Chondrocyte (in vitro differentiated cells): Measurements from ENCODE around the gene ACAP3. TPM values are rescaled to one million over a fixed set of nuclear protein-coding genes. Genes with fewer than 3 reads are reported as not detected.

Experiments used
- DNase-seq: peaks from one replicate; pipeline ENCODE4 v3.0.0; 2021; ENCODE audit warnings: mixed read lengths, low spot score
- H3K27ac Mint-ChIP-seq: one replicate; pipeline ENCODE4 v1.8.0; 2021; ENCODE audit warnings: mild to moderate bottlenecking, moderate library complexity, mixed read lengths; ENCODE audit not compliant: unreplicated experiment
- H3K27me3 Mint-ChIP-seq: 2 replicates; pipeline ENCODE4 v1.8.0; 2021; ENCODE audit warnings: low read depth, mixed read lengths
- H3K36me3 Mint-ChIP-seq: 2 replicates; pipeline ENCODE4 v1.8.0; 2021; ENCODE audit warnings: low read depth, mixed read lengths
- H3K4me1 Mint-ChIP-seq: 2 replicates; pipeline ENCODE4 v1.8.0; 2021; ENCODE audit warnings: low read depth, mild to moderate bottlenecking, mixed read lengths
- H3K4me3 Mint-ChIP-seq: one replicate; pipeline ENCODE4 v1.8.0; 2021; ENCODE audit warnings: mild to moderate bottlenecking, moderate library complexity, mixed read lengths; ENCODE audit not compliant: unreplicated experiment
- H3K9me3 Mint-ChIP-seq: 2 replicates; pipeline ENCODE4 v1.8.0; 2021; ENCODE audit warnings: low read depth, mixed read lengths
- total RNA-seq: library from RNA; stranded (reverse); gene quantifications from 3 replicates; pipeline ENCODE4 v1.2.1, GENCODE V29; 2021
- TF ChIP-seq, protein P1 (sequence below): fragments of 200-600 bp; sonication (generic); IDR thresholded peaks from 2 replicates; pipeline ENCODE4 v1.5.0; 2021; ENCODE audit warnings: antibody characterized with exemption, mild to moderate bottlenecking, moderate library complexity

ACAP3 gene
- total RNA-seq, 1 donor from 2014 or later, result 51.9 TPM

DNA sequence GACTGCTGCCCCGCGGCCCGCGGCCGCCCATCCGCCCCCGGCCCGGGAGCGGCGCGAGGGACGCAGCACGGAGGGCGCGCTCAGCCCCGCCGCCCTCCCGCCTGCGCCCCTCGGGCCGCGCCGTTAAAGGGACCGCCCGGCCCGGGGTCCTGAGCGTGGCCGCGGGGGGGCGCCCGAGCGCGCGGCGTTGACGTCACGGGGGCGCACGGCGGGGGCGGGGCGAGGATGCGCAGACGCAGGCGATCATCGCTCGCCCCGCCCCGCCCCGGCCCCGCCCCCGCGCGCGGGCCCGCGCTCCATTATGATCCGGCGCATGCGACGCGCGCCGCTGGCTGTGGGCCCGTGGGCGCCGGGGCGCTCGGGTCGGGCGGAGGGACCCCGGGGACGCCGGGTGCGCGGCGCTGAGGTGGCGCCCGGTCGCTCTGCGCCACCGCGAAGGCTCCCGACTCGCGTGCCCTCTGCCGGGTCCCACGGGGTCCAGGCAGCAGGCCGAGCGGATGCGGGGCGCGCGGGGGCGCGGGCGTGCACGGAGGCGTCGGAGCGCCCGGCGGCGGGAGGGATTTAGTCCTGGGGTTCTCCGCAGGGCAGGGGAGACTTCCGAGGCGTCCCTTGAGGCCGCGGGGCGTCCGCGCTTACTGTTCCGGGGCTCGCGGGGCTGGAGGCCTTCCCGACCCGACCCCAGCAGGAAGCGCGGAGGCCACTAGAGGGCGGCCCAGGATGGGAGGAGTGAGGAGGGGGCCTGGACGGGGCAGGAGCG is 41.7 kb upstream of the ACAP3 start, which contains the start of gene DVL1:
Gene DVL1, minus strand, starts transcription at position 163 of the 757 bp plus-strand sequence. CDS start 353 bp downstream, outside the sequence.
- peak within 1 kb of the TSS; percentile 32 for H3K27ac Mint-ChIP-seq
- TF ChIP-seq, protein P1, sequence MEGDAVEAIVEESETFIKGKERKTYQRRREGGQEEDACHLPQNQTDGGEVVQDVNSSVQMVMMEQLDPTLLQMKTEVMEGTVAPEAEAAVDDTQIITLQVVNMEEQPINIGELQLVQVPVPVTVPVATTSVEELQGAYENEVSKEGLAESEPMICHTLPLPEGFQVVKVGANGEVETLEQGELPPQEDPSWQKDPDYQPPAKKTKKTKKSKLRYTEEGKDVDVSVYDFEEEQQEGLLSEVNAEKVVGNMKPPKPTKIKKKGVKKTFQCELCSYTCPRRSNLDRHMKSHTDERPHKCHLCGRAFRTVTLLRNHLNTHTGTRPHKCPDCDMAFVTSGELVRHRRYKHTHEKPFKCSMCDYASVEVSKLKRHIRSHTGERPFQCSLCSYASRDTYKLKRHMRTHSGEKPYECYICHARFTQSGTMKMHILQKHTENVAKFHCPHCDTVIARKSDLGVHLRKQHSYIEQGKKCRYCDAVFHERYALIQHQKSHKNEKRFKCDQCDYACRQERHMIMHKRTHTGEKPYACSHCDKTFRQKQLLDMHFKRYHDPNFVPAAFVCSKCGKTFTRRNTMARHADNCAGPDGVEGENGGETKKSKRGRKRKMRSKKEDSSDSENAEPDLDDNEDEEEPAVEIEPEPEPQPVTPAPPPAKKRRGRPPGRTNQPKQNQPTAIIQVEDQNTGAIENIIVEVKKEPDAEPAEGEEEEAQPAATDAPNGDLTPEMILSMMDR, result peak; percentile 75
- no peak for DNase-seq
- no peaks in the 10 kb centered on the region for H3K36me3 Mint-ChIP-seq
- no peaks in the 10 kb centered on the region for H3K27me3 Mint-ChIP-seq
- peak within 1 kb of the TSS; percentile 72 for H3K4me3 Mint-ChIP-seq
- no peaks in the 10 kb centered on the region for H3K9me3 Mint-ChIP-seq
- H3K4me1 Mint-ChIP-seq, result peaks cover 41% of the 10 kb centered on the region

DNA sequence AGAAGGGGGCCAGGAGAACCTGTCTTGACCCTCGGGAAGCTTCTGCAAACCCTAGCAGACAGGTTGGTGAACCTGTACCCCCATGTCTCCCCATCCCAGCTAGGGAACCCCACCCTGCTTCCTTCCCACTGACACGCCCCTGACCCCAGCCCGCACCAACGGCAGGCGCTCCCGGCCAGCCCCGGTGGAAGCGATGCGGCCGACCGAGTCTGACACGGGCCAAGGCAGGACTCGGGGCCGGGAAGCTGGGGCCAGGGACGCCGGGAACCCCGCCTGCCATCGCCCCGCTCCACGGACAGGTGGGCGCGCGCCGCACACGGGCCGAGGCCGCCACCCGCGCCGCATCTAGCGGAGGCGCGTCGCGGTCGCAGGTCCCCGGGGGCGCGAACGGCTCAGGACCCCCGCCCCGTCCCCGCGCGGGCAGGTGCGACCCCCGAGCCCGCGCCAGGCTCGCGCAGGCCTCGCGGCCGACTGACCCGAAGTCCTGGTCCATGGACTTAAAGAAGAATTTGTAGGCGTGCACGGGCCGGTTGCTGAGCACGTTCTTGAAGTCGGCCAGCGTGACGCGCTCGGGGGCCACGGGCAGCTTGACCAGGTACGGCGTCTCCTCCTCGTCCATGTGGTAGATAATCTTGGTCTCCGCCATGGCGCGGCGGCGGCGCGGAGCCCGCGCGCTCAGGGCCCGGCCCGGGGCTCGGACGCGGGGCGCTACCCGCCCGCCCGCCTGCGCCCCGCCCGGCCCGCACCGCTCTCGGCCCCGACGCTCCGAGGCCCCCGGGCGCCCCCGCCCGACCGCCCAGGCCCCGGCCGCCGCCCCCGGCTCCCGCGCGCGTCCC is 40.9 kb upstream of the ACAP3 start:
- H3K9me3 Mint-ChIP-seq, result no peaks in the 10 kb centered on the region
- TF ChIP-seq, protein P1, result peak; percentile 3
- peak overlapping the region; percentile 32 for H3K27ac Mint-ChIP-seq
- no peaks in the 10 kb centered on the region for H3K36me3 Mint-ChIP-seq
- H3K4me1 Mint-ChIP-seq, result peaks cover 37% of the 10 kb centered on the region
- no peak for DNase-seq
- no peaks in the 10 kb centered on the region for H3K27me3 Mint-ChIP-seq
- peak overlapping the region; percentile 72 for H3K4me3 Mint-ChIP-seq

DNA sequence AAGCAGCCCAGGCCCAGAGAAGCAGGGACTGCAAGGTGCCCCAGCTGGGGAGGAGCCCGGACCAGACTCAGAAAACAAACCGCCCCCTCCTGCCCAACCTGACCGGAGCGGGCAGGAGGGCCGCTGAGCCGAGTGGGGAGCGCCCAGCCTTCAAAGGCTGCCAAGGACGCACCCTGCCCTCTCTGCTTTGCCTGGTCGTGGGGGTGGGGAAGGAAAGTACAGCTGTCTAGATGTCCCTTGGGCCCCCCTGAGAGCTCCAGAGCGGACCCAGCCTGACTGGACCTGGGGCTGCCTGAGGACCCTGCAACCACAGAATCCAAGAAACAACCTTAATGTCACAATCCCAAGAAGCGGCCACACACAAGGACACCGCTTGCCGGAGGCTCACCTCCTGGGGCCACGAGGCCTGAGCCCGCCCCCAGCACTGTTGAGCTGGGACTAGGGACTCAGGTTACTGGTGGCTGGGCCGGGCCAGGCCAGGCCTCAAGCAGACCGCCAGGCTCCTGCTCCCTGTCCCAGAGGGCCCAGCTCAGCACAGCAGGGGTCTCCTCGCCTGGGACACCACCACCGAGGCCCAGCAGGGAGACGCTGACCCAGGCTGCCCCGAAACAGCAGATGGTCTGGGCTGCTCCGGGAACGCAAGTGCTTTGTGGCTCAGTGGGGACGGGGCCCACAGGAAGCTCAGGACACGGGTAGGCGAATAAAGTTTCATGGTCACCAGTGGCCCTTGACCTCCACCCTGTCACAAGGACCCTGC is 40.1 kb upstream of the ACAP3 start:
- H3K36me3 Mint-ChIP-seq, result no peaks in the 10 kb centered on the region
- no peaks in the 10 kb centered on the region for H3K27me3 Mint-ChIP-seq
- H3K9me3 Mint-ChIP-seq, result no peaks in the 10 kb centered on the region
- peak overlapping the region; percentile 72 for H3K4me3 Mint-ChIP-seq
- no peak for DNase-seq
- peaks cover 35% of the 10 kb centered on the region for H3K4me1 Mint-ChIP-seq
- H3K27ac Mint-ChIP-seq, result peak overlapping the region; percentile 32
- TF ChIP-seq, protein P1, result peak; percentile 5

DNA sequence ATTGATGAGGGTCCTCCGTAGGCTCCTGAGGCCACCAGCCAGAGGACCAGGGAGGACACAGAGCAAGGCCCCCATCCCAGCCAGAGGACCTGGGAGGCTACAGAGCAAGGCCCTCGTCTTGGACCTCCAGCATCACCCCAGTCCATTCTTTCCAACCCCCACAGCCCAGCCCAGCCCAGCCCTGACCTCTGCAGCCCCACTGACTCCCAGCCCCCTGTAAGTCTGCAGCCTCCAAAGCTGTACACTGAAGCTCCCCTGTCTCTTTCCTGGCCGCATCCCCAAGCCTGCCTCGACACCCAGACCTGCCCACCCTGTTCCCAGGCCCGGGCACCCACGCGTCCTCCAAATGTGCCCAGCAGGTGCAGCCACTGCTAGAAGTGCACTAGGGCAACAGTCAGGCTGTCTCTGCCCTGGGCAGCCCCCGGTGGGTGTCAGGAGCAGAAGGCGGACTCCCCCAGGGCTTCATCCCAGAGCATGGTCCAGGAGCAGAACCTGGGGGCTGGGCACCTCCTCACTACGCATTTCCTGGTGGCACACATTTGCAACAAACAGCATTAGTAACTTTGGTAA is 39.4 kb upstream of the ACAP3 start:
- Mint-ChIP-seq H3K27ac (peak overlapping the region; percentile 32), H3K27me3 (no peaks in the 10 kb centered on the region), H3K4me1 (peaks cover 27% of the 10 kb centered on the region), H3K4me3 (peak overlapping the region; percentile 72), H3K9me3 (no peaks in the 10 kb centered on the region), H3K36me3 (no peaks in the 10 kb centered on the region)
- no peak for DNase-seq
- TF ChIP-seq, protein P1, result no peak
